ENCODE measurements around the gene RBM4.

The RBM4 gene

GRCh38 chr11:66676931-66677598 lies 38.6 kb downstream of the RBM4 start:
- peak; percentile 10 for DNase-seq (ENCODE audit: low read depth)
- H3K4me3 ChIP-seq (replicated peaks; ENCODE audit: low read depth, low read length): peak overlapping the region; percentile 81
- no peak for TF ChIP-seq CTCF (IDR thresholded peaks at IDR 0.05; ENCODE audit: low read length, missing control alignments)

GRCh38 chr11:66677599-66678375 lies 39.3 kb downstream of the RBM4 start, which contains the start of gene RBM4B:
RBM4B (minus strand) TSS chr11:66677887; CDS start chr11:66677079, 808 bp downstream.
- TF ChIP-seq CTCF (IDR thresholded peaks at IDR 0.05; ENCODE audit: low read length, missing control alignments): no peak
- peak within 1 kb of the TSS; percentile 81 for H3K4me3 ChIP-seq (replicated peaks; ENCODE audit: low read depth, low read length)
- peak; percentile 95 for DNase-seq (ENCODE audit: low read depth)

- H3K4me3 ChIP-seq (replicated peaks; ENCODE audit: low read depth, low read length): no peak overlapping the region
- DNase-seq (ENCODE audit: low read depth): no peak
- no peak for TF ChIP-seq CTCF (IDR thresholded peaks at IDR 0.05; ENCODE audit: low read length, missing control alignments)
Measured at GRCh38 chr11:66680966-66681645, 42.6 kb downstream of the RBM4 start.

- TF ChIP-seq CTCF (IDR thresholded peaks at IDR 0.05; ENCODE audit: low read length, missing control alignments): no peak
- no peak overlapping the region for H3K4me3 ChIP-seq (replicated peaks; ENCODE audit: low read depth, low read length)
- no peak for DNase-seq (ENCODE audit: low read depth)
Measured at GRCh38 chr11:66683877-66684276, 45.4 kb downstream of the RBM4 start.

GRCh38 chr11:66684635-66685034 lies 46.1 kb downstream of the RBM4 start:
- no peak for DNase-seq (ENCODE audit: low read depth)
- no peak overlapping the region for H3K4me3 ChIP-seq (replicated peaks; ENCODE audit: low read depth, low read length)
- no peak for TF ChIP-seq CTCF (IDR thresholded peaks at IDR 0.05; ENCODE audit: low read length, missing control alignments)

- no peak overlapping the region for H3K4me3 ChIP-seq (replicated peaks; ENCODE audit: low read depth, low read length)
- TF ChIP-seq CTCF (IDR thresholded peaks at IDR 0.05; ENCODE audit: low read length, missing control alignments): no peak
- no peak for DNase-seq (ENCODE audit: low read depth)
Measured at GRCh38 chr11:66685276-66686099, 47.0 kb downstream of the RBM4 start.
